ENCODE results near the gene ARHGEF4.

- TF ChIP-seq CTCF (IDR thresholded peaks at IDR 0.05) (no peak), POLR2A (IDR thresholded peaks at IDR 0.05) (no peak)
Observed at GRCh38 chr2:131093696-131094462, 257.2 kb downstream of the ARHGEF4 start.

Data from esophagus squamous epithelium (tissue), 4 donors.